Upper lobe of left lung (tissue), 4 donors: ENCODE measurements around the gene SEMA7A.

Source experiments
- EP300 ChIP-seq, 4 donors: sonication (generic); formaldehyde crosslinking; IDR thresholded peaks; one replicate each; pipeline ENCODE4 v1.5.1; 2017; ENCODE audit warnings: antibody characterized with exemption in 4 of 4, control low read depth in 2 of 4
- POLR2AphosphoS5 ChIP-seq, 2 donors: sonication (generic); formaldehyde crosslinking; IDR thresholded peaks; one replicate each; pipeline ENCODE4 v1.5.1; 2017; ENCODE audit warnings: antibody characterized with exemption in 2 of 2
- TF ChIP-seq, protein P1 (sequence below), 6 experiments: fragments of 450-650 bp in 4 of 6; fragments of 200-600 bp in 2 of 6; sonication (generic) in 2 of 6; IDR thresholded peaks; one replicate each; pipeline ENCODE4 v1.5.1; 2016 to 2019; ENCODE audit warnings: antibody characterized with exemption in 6 of 6

DNA sequence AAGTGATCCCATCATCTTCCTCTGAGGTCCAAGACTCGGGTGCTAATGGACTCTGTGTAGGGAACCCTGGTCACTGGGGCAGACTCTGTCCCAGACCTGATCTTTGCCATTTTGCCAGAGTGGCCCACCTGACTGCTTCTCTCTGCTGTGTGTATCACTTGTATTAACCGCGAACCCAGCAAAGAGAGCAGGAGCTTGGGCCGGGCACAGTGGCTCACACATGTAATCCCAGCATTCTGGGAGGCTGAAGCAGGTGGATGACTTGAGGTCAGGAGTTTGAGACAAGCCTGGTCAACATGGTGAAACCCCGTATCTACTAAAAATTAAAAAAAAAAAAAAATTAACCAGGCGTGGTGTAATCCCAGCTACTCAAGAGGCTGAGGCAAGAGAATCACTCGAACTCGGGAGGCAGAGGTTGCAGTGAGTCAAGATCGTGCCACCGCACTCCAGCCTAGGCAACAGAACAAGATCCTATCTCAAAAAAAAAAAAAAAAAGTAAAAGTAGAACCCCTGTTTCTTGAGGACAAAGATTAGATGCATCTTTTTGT lies 33.4 kb downstream of the SEMA7A start:
- TF ChIP-seq POLR2AphosphoS5 (IDR thresholded peaks at IDR 0.05) = no peak
- TF ChIP-seq, protein P1, sequence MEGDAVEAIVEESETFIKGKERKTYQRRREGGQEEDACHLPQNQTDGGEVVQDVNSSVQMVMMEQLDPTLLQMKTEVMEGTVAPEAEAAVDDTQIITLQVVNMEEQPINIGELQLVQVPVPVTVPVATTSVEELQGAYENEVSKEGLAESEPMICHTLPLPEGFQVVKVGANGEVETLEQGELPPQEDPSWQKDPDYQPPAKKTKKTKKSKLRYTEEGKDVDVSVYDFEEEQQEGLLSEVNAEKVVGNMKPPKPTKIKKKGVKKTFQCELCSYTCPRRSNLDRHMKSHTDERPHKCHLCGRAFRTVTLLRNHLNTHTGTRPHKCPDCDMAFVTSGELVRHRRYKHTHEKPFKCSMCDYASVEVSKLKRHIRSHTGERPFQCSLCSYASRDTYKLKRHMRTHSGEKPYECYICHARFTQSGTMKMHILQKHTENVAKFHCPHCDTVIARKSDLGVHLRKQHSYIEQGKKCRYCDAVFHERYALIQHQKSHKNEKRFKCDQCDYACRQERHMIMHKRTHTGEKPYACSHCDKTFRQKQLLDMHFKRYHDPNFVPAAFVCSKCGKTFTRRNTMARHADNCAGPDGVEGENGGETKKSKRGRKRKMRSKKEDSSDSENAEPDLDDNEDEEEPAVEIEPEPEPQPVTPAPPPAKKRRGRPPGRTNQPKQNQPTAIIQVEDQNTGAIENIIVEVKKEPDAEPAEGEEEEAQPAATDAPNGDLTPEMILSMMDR (IDR thresholded peaks at IDR 0.05) = no peak
- TF ChIP-seq EP300 (IDR thresholded peaks at IDR 0.05) = no peak
